WI38 (cell line): Measurements from ENCODE around the gene MTHFD1.

ENCODE experiments used
- H3K4me3 ChIP-seq: 2 replicates; pipeline ENCODE4 v1.5.1; 2011; ENCODE audit warnings: low read depth, mild to moderate bottlenecking, control low read depth, low read length
- TF ChIP-seq, protein P1 (sequence below): IDR thresholded peaks from 2 replicates; pipeline ENCODE4 v1.5.1; 2012; ENCODE audit warnings: low read depth, mild to moderate bottlenecking, control low read depth, low read length

The MTHFD1 gene

DNA sequence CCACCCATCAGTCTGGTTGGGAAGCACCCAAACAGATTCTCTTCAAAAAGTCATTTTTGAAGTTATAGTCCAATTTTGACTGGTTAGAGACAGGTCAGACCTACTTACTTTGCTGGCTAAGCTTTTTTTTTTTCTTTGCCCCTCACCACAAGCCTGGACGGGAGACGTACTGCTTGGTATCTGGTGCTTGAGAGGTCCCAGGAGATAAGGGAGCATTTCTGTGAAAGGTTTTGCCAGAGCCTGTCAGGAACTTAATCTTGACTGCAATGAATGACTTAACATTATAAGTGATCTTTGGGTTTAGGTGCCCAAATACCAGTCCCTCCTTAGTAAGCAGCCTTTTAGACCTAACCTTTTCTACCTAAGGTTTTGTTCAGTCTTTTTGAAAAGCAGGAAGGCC, 6.3 kb downstream of the MTHFD1 start:
- TF ChIP-seq, protein P1, sequence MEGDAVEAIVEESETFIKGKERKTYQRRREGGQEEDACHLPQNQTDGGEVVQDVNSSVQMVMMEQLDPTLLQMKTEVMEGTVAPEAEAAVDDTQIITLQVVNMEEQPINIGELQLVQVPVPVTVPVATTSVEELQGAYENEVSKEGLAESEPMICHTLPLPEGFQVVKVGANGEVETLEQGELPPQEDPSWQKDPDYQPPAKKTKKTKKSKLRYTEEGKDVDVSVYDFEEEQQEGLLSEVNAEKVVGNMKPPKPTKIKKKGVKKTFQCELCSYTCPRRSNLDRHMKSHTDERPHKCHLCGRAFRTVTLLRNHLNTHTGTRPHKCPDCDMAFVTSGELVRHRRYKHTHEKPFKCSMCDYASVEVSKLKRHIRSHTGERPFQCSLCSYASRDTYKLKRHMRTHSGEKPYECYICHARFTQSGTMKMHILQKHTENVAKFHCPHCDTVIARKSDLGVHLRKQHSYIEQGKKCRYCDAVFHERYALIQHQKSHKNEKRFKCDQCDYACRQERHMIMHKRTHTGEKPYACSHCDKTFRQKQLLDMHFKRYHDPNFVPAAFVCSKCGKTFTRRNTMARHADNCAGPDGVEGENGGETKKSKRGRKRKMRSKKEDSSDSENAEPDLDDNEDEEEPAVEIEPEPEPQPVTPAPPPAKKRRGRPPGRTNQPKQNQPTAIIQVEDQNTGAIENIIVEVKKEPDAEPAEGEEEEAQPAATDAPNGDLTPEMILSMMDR = no peak

GRCh38 chr14:64394977-64395633, 7.0 kb downstream of the MTHFD1 start:
- H3K4me3 ChIP-seq = no peak overlapping the region
- TF ChIP-seq, protein P1 = no peak

More for the DNA sequence above, 6.3 kb downstream of the MTHFD1 start:
- no peak overlapping the region for H3K4me3 ChIP-seq

DNA sequence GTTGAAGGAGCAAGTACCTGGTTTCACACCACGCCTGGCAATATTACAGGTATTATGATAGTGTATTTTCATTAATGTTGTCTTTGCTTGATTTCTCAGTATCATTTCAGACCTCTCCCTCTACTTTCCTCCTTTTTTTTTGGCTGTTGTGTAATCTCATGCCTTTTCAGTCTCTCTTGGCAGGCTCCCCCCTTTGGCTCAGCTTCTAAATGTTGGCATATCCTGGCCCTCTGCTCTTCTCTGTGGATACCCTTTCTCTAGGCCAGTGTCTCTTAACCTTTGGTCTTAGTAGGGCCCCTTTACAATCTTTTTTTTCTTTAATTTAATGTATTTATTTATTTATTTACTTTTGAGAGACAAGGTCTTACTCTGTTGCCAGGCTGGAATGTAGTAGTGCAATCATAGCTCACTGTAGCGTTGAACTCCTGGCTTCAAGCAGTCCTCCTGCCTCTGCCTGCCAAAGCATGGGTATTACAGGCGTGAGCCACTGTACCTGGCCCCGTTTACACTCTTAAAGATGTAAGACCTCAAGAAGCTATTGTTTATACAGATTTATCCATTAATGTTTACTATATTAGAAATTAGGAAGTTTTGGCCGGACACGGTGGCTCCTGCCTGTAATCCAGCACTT, 12.8 kb downstream of the MTHFD1 start:
- TF ChIP-seq, protein P1 = no peak
- H3K4me3 ChIP-seq = no peak overlapping the region

DNA sequence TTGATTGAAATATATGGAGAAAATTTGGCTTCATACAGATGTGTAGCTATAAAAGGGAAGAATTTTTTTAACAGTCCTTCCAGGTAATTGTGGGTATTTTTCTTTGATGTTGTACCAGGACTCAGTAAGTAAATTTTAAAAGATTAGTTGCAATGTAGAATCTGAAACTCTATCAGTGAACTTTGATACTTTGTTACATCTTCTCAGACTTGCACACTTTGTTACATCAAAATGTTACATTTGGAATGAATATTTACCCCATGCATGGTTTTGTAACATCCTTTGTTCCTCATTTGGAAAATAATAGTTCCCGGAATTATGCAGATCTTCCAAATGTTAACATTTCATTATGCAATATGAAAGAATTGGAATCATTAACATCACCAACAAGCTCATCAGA, 13.8 kb downstream of the MTHFD1 start:
- TF ChIP-seq, protein P1 = no peak
- H3K4me3 ChIP-seq = no peak overlapping the region

GRCh38 chr14:64405295-64405694, 17.1 kb downstream of the MTHFD1 start:
- no peak overlapping the region for H3K4me3 ChIP-seq
- TF ChIP-seq, protein P1 = no peak

DNA sequence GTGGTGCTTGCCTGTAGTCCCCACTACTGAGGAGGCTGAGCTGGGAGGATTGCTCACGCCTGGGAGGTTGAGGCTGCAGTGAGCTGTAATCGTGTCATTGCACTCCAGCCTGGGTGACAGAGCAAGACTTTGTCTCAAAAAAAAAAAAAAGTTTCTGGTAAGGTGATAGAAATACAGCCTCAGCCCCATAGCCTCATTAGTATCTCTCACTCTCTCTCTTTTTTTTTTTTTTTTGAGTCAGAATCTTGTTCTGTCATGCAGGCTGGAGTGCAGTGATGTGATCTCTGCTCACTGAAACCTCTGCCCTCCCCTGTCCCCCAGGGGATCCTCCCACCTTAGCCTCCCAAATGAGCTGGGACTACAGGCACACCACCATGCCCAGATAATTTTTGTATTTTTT, 19.2 kb downstream of the MTHFD1 start:
- TF ChIP-seq, protein P1 = no peak
- no peak overlapping the region for H3K4me3 ChIP-seq

GRCh38 chr14:64409126-64409920, 21.2 kb downstream of the MTHFD1 start:
- TF ChIP-seq, protein P1 = no peak
- H3K4me3 ChIP-seq = no peak overlapping the region
